ENCODE data around the gene PALM3. TPM values are rescaled to one million over a fixed set of nuclear protein-coding genes. Genes with fewer than 3 reads are reported as not detected.

The PALM3 gene
- total and polyA plus RNA-seq, 9 donors, result 0.17 to 2.6 (median 0.33) TPM; not detected in 2

- Histone ChIP-seq H3K27me3 (no peaks in the 10 kb centered on the region), H3K4me3 (peak overlapping the region; percentile 69), H3K9me3 (no peaks in the 10 kb centered on the region), H3K4me1 (ENCODE audit: insufficient read depth) (peaks cover 5% of the 10 kb centered on the region), H3K36me3 (no peaks in the 10 kb centered on the region), H3K27ac (peak overlapping the region; percentile 63 to 83)
- intact Hi-C loops (cut with DNase I), result loop anchor here in 2 of 4 donors (5.0 to 10.0 kb wide), 3 partner anchors 36 to 316 kb away; partner anchors contain the start of genes ASF1B (in 1 of the 2), MRI1 (in 1 of the 2) and PRKACA (in 1 of the 2)
- WGBS, 3 donors, result 0 to 1% (median 0%) methylated on average over 50 of the region's 50 CpGs
- TF ChIP-seq CTCF (IDR thresholded peaks at IDR 0.05) (no peak), POLR2A (IDR thresholded peaks at IDR 0.05) (peak; percentile 69), EP300 (IDR thresholded peaks at IDR 0.05) (peak; percentile 64)
- peak; percentile 99 to 100 (median 100) for DNase-seq
These were observed 19.3 kb upstream of the PALM3 start for GRCh38 chr19:14080887-14081796.

- no peak overlapping the region for H3K4me3 ChIP-seq
- TF ChIP-seq CTCF (IDR thresholded peaks at IDR 0.05) (no peak), EP300 (IDR thresholded peaks at IDR 0.05) (no peak), POLR2A (IDR thresholded peaks at IDR 0.05) (no peak)
- DNase-seq, result no peak
- H3K27me3 ChIP-seq, result no peaks in the 10 kb centered on the region
- H3K4me1 ChIP-seq (ENCODE audit: insufficient read depth), result peaks cover 8% of the 10 kb centered on the region
- intact Hi-C loops (cut with DNase I), result loop anchor here in 2 of 4 donors (10.0 kb wide), 2 partner anchors 484 to 804 kb away; no protein-coding TSS in a partner anchor
- no peaks in the 10 kb centered on the region for H3K36me3 ChIP-seq
- no peak overlapping the region for H3K27ac ChIP-seq
- H3K9me3 ChIP-seq, result no peaks in the 10 kb centered on the region
- WGBS, 3 donors, result 71 to 75% (median 73%) methylated on average over 2 of the region's 2 CpGs
These were observed 16.5 kb upstream of the PALM3 start for GRCh38 chr19:14078411-14078810.

- intact Hi-C loops (cut with DNase I), result loop anchor here (2.0 to 10.0 kb wide), 6 partner anchors 63 to 799 kb away; partner anchors contain the start of gene ASF1B (in 2 of the 4)
- WGBS, 3 donors, result 3 to 6% (median 4%) methylated on average over 37 to 44 of the region's 44 CpGs
- peak in 1 of 5 donors; percentile 44 for DNase-seq
- Histone ChIP-seq H3K9me3 (no peaks in the 10 kb centered on the region), H3K4me1 (ENCODE audit: insufficient read depth) (peaks cover 7% of the 10 kb centered on the region), H3K27ac (peak overlapping the region in 1 of 2 donors; percentile 44), H3K27me3 (no peaks in the 10 kb centered on the region), H3K4me3 (peak overlapping the region; percentile 58), H3K36me3 (no peaks in the 10 kb centered on the region)
- no peak for TF ChIP-seq CTCF (IDR thresholded peaks at IDR 0.05)
- no peak for TF ChIP-seq EP300 (IDR thresholded peaks at IDR 0.05)
- no peak for TF ChIP-seq POLR2A (IDR thresholded peaks at IDR 0.05)
These were observed 12.3 kb upstream of the PALM3 start for GRCh38 chr19:14073925-14074838.

Data from ovary (tissue), 9 donors.